ENCODE data around the gene ROCK2.

GRCh38 chr2:11140492-11140891 is 203.9 kb downstream of the ROCK2 start:
- TF ChIP-seq MAX (IDR thresholded peaks at IDR 0.05) = no peak
- TF ChIP-seq CTCF (IDR thresholded peaks at IDR 0.05; ENCODE audit: low read depth, low read length, missing input control) = no peak
